Frontal cortex (tissue), 4 donors: ENCODE results near the gene EDIL3. TPM values are rescaled to one million over a fixed set of nuclear protein-coding genes. Genes with fewer than 3 reads are reported as not detected.

Experiments used
- DNase-seq, 2 donors: peaks; one replicate each; pipeline ENCODE4 v3.0.0; 2012; ENCODE audit warnings: low spot score in 2 of 2
- FAIRE-seq: peaks from 2 replicates; lab custom pipeline; 2012; peaks lifted over from hg19 to GRCh38; lab: Jason Lieb, UNC
- total RNA-seq: library from RNA; depleted of rRNA; stranded (reverse); fragments of >200 nt; gene quantifications from one replicate; pipeline ENCODE4 v1.2.3, GENCODE V29; 2014
- donor health status: control.
- donor health status: control.
- donor health status: control.

Gene EDIL3, protein sequence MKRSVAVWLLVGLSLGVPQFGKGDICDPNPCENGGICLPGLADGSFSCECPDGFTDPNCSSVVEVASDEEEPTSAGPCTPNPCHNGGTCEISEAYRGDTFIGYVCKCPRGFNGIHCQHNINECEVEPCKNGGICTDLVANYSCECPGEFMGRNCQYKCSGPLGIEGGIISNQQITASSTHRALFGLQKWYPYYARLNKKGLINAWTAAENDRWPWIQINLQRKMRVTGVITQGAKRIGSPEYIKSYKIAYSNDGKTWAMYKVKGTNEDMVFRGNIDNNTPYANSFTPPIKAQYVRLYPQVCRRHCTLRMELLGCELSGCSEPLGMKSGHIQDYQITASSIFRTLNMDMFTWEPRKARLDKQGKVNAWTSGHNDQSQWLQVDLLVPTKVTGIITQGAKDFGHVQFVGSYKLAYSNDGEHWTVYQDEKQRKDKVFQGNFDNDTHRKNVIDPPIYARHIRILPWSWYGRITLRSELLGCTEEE
- 59.1 TPM for total RNA-seq

DNA sequence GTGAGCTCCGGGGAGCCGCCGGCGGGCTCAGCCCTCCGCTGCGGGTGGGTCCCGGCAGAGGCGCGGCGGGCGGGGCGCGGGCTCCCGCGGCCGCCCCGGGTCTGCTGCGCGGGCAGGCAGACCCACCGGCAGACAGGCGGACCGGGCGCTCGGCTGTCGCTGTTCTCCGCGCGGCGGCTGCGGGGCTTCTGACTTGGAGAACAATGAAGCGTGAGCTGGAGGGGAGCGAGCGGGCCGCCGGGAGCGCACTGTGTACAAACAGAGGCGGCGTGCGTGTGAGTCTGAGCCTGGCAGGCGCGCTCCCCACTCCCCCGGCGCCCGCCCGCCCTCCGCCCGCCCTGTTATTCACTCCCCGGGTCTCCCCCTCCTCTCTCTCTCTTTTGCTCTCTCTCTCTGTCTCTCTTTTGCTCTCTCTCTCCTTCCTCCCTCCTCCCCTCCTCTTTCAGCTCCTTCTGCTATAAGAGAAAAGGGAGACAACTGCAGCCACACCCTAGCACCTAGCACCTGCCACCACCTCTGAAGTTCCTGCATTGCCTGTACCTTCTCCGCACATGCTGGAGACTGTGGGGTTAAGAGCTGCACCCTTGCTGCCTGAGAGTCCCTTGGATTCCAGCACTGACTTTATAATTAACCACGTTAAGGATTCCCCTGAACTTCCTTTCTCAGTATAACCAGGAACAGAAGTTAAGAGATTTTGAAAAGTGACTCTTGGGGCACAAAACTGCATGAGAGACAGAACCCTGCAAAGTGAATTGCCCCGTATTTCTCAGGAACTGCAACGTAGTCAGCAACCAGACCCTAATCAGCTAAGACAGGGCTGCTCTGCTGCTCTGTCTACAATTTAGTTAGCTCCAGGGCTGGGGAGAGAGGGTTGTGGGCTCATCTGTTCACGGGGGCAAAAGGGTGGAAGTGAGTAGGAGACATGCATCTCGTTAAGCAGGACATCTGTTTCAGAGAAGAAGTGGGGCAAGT is at the start of gene EDIL3:
Gene EDIL3 (minus strand): TSS at position 277 of the 972 bp plus-strand sequence. CDS start 506 bp downstream, outside the sequence.
- no peak for FAIRE-seq

DNA sequence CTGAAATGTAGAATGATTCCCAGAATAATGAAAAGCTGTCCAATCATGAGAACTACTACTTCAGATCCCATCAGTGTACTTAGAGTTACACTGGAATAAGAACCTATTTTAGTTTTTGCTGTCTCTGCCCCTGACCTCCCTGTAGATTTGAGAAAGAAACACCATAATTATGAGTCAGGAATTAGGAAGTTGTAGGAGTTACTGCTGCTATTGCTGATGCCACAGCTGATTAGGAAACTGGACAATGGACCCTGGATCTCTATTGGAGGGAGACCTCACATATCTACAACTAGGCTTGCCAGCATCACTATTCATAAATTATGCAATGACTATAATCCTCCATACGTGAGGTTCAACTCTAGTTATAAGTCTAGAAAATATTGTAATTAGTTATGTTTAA is 48.8 kb upstream of the EDIL3 start:
- FAIRE-seq (no peak), DNase-seq (no peak)

More for the DNA sequence above, at the start of gene EDIL3:
- DNase-seq: peak; percentile 29 to 45

DNA sequence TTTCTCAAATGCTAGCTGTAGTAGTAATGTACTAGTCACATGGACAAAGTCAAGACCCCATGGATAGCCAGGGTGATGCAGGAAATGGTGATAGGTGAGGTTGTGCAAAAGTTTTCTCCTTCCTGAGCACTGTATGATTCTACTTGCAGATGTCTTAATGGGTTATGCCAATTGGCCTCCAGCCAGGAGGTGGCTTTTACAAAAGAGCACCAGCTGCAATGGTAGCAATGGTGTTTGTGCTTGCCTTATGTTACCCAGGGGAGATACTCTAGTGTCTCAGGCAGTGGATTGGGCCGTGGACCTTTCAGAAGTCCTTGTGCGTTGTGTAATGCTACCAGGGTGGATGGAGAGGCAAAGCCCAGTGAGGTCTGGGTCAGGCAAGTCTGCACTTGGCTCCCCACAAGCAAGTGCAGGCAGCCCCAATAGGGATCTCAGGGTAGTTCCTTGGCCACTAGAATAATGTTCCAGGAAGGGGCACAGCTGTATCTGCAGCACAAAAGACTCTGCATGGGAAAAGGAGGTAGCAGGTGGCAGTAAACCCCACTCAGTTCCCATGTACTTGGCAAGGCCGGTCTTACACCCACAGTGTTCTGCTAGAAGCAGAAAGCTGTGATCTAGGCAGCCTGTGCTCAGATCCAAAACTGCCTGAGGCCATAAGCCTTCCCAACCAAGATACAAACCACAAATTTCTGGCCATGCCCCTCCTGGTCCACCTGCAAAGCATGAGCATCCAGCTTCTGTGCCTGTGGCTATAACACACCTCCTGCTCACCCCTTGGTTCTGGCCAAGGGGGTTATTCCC is 46.4 kb upstream of the EDIL3 start:
- DNase-seq: no peak
- no peak for FAIRE-seq

DNA sequence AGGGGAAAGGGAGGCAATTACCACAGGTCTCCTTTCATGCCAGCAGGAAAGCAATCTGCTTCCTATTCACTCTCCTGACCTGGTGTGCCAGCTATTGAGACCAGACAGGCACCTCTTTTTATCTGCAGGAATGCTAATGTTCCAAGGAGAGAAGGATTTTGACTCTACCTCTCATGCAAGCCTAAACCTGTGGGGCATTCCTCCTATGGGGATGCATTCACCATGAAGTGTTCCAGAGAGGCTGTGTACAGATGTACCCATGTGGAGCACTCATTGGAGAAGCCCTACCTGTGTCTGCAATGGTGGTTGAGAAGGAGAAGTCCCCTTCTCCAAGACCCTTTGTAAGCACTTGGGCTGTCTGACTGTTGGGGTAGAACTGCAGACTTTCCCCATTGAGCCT is 45.4 kb upstream of the EDIL3 start:
- no peak for DNase-seq
- no peak for FAIRE-seq

DNA sequence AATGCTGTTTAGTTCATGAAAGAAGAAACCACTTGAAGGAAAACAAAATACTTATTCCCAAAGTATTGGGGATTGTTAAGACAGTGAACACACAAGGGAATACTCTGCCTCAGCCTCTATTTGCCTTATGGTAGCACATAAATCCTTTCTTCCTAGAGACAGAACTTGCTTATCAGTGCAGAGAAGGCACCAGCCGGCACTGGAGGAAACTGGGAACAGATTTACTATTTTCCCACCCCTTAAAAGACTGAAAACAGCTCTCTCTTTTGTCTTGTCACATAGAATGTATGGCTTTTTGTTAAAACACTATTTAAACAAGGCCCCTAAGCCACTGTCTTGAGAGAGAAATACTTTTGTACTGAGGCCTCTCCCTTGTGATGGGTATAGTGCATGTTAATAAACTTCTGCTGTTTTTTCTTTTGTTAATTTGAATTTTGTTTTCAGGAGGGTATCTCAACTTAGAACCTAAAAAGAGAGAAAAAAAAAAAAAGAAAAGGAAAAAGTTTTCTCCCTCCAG is 40.7 kb upstream of the EDIL3 start:
- FAIRE-seq (no peak), DNase-seq (no peak)

DNA sequence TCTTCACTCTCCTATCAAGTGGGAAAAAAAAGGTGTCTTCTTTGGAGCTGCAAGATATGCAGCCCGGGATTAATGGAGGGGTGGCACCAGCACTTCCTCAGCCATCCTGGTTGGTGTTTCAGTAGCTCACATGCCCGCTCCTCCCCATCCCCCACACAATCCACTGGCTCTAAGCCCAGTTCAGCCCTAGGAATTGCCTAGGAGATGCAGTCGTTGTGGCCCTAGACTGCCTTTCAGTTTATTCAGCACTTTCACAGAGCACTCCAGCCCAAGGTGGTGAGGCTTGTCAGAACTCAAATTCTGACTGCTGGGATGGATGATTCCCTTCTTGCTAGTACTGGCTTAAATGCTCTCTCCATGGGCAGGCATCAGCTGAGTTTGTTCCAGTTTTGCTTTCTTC is 35.1 kb upstream of the EDIL3 start:
- DNase-seq: no peak
- FAIRE-seq: no peak

DNA sequence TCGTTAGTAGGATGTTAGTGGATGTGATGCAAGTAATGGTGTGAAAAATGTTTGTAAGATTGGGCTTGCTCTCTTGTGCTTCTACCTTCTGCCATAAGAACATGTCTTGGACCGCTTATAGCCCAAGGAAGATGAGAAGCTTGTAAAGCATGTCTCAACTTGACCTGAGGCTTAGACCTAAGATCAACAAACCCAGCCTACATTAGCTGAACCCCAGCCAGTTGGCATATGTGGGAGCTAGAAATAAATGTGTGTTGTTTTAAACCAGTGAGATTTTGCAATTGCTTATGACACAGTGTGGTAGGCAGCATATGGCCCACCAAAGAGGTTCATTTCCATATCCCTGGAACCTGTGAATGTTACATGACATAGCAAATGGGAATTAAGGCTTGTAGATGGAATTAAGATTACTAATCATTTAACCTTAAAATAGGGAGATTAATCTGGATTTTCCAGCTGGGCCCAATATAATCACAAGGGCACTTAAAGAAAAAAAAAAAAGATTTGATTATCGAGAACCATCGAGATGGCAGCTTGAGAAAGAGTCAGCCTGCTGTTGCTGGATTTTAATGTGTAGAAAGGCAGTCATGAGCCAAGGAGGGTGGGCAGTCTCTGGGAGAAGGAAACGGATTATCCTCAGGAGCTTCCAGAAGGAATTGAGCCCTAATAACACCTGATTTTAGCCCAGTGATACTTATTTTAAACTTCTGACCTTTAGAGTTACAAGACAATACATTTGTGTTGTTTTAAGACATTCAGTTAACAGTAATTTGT is 27.3 kb upstream of the EDIL3 start:
- FAIRE-seq (no peak), DNase-seq (no peak)

DNA sequence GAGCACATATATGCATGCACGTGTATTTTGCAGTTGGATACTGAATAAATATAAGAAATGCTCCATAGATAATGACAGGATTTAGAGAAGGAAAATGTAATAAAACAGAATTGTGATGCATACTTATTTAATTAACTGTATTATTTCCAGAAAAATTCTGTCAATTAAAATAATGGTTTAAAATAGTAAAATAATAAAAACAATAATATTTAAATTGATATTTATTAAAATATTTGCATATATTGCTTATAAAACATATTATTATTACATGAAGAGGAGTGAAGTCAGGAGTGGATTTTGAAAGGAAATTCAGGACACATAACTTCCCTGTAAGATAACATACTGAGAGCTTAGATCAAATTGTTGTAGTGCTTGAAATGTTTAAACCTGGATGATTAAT is 21.4 kb upstream of the EDIL3 start:
- FAIRE-seq: no peak
- DNase-seq: no peak

DNA sequence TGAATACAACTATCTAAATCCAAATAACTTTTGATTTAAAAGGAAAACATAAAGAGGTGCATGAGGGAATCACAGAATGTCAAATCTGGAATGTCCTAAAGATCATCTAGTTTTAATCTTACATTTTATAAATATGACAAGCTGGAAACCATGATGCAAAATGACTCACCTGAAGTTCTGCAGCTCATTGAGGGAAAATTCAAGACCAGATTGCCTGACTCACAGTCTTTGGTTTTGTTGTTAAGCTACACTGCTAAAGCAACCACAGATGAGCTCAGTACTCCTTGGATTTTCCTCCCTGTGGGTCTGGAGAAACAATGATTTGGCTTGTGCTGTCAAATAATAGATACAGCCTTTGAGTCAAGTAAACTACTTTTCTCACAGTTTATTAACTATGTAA is 19.1 kb upstream of the EDIL3 start:
- FAIRE-seq (no peak), DNase-seq (no peak)

DNA sequence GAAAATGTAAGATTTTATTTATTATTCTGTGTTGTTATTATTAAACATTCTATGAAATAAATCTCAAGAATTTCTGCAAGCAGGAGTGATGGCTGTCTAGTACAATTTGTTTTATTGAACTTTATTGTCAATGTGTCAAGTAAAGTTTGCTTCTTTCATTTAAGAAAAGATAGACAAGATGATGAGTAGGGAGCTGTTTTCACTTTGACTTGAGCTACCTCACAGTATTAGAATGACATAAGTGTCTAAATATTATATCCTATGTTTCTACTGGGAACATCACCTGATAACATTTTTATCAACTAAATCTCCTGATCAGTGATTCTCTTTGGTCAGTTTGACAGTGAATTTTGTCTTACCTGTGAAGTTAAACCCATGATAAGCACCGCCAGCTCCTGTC is 12.7 kb upstream of the EDIL3 start:
- FAIRE-seq: no peak
- no peak for DNase-seq

DNA sequence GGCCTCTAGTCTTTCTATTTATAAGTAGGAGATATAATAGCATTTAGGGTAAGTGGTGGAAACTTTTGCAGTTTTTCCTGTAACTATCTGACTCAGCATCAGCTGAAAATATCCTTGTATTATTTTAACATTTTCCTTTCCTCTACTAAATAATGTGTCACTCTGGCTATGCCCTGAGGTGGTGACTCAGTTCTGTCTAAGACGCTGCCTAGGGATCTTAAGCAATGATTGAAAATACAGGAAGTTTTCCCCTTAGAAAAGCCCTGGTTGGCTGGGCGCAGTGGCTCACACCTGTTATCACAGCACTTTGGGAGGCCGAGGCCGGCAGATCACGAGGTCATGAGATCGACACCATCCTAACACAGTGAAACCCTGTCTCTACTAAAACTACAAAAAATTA is 9.3 kb upstream of the EDIL3 start:
- DNase-seq (no peak), FAIRE-seq (no peak)

DNA sequence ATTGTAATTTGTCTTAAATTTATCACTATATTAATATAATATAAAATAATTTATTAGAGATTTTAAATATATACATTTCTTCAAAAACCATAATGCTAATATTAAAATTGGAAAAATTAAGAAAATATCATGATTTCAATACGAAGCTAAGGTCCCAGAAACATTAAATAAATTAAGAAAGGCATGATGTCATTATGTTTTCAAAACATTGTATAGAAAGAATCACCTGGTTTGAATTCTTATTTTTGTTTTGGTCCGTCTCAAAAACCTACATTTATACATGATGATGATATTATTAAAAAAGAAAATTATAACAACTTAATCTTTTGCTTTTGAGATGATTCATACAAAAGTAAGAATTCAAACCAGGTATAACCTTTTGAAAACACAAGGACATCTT is 8.2 kb upstream of the EDIL3 start:
- DNase-seq: no peak
- peak; percentile 96 for FAIRE-seq

DNA sequence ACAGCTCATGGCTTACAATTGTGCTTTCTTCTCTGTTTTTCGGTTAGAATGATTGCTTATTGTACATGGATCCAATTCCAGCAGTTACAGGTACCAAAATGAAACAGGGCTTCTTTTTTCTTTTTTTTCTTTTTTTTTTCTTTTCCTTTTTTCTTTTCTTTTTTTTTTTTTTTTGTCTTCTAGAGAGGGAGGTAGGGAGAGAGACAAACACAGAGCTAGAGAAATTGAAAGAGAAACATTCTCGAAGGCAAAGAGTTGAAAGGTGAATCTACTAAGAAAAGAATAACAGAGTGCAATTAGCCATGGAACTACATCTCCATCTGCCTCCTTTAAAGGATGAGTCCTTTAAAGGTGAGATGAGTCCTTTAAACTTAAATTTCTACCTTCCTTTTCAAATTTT is 1.0 kb upstream of the EDIL3 start:
- FAIRE-seq (no peak), DNase-seq (no peak)

DNA sequence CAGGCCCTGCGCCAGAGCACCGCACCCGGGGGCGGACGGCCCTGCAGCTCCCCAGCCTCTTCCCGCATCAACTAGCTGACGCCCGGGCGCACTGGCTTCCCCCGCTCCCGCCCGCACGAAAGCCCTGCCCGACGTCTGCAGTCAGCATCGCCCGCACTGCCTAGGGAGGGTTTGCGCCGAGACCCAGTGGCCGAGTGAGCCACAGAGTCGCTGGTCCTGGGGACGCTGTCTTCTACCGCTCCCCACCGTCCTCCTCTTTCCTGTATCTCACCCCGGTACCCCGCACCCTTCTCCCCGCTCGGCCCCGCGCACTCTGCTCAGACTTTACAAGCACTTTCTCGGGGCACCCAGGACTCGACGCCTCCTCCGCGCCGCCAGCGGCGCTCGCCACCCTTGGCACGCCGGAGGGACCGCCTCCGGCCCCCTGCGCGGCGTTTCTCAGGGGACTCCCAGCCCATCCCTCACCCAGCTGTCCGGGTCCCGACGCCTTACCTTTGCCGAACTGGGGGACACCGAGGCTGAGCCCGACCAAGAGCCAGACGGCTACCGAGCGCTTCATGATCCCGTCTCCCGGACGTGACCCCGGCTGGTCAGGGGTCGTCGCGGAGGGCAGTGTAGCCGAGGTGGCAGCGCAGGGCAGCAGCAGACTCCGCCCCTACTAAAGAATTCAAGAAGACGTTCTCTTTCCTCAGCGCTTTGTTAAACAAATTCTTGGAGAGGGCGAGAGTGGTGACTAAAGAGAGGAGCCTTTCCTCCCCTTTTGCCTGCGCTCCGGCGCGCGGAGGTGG is 670 bp downstream of the EDIL3 start:
- FAIRE-seq: no peak
- peak in 1 of 2 donors; percentile 15 for DNase-seq

DNA sequence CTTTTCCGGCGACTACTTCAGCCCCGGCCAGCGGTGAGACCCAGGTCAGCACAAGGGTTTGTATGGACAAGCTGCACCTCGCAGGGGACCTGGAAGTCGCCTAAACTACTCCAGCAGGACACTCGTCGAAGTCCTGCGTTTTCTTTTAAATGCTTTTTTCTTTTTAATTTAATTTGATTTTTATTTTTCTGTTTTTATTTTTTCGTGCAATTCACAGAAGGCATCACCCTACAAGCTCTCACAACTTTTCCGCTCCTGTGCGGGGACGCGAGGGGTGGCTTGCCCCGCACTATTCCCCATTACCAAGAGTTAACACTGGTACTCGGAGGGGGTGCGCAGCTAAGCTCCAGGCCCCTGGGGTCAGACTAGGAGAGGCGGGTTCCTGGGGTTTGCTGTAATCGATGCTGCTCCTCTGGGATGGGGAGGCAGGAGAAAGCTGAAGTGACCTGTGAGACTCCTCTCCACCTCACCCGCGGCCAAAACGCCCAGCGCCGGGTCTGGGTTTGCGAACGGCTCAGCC is 1.3 kb downstream of the EDIL3 start:
- no peak for DNase-seq
- FAIRE-seq: no peak

DNA sequence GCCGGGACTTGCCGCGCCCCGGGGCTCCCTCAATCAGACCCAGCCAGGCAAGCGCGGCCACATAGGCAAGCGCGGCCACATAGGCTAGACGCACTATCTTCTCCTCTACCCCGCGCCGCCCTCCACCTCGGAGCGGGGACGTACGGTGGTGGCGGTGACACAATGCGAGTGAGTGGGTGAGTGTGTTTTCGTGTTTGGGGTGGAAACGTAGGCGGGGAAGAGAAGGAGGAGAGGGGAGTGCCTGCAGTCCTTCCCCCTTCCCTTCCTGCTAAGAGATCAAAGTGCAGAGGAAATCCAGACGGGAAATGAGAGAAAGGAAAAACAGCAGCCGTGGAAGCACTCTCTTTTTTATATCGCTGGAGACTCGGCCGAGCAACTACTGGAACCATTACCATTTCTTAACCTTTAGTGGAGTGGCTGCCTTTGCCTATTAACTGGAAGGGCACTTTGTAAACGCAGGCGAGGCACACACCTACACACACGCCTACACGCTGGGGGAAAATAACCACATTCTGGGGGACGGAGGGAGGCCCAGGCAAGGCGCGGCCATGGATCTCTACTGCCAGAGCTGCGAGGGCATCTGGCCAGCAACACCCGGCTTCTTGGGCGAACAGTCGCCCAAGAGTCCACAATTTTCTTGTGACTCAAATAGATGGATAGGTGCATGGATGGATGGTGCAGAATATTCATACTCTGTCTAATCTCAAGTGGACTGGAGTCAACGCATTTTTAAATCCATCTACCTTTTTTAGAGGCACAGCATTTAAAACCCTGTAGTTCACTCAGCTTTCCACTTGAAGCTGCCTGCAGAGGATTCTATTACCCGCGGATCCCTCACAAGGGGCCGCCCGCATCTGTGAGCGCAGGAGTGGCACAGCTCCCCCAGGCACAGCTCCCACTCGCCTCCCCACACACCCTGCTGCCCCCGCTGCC is 2.1 kb downstream of the EDIL3 start:
- peak in 1 of 2 donors; percentile 14 for DNase-seq
- FAIRE-seq: no peak
